Measurements from ENCODE around the gene PAK1.
A peak's percentile ranks its signal among the peaks of the same experiment; 100 is the strongest.
"Not testable (repeated sequence)": the region's sequence is repeated elsewhere in the genome, so short reads cannot be mapped to it uniquely, and the experiment has no call there.

PAK1 gene

GRCh38 chr11:77409046-77409445 is 64.8 kb downstream of the PAK1 start:
- Mint-ChIP-seq H3K4me1 (peaks cover 47% of the 10 kb centered on the region), H3K9me3 (no peaks in the 10 kb centered on the region), H3K27ac (no peak overlapping the region), H3K27me3 (no peaks in the 10 kb centered on the region), H3K4me3 (no peak overlapping the region)
- ATAC-seq (no peak), DNase-seq (no peak)

- no peaks in the 10 kb centered on the region for H3K27me3 Mint-ChIP-seq
- peaks cover 54% of the 10 kb centered on the region for H3K4me1 Mint-ChIP-seq
- DNase-seq (no peak), ATAC-seq (no peak)
- H3K4me3 Mint-ChIP-seq, result no peak overlapping the region
- H3K9me3 Mint-ChIP-seq, result no peaks in the 10 kb centered on the region
- H3K27ac Mint-ChIP-seq, result no peak overlapping the region
Measured at GRCh38 chr11:77407613-77408012, 66.3 kb downstream of the PAK1 start.

- H3K27ac Mint-ChIP-seq, result peak overlapping the region in 1 of 2 donors; percentile 5
- H3K4me1 Mint-ChIP-seq, result peaks cover 55% of the 10 kb centered on the region
- no peak for ATAC-seq
Measured at GRCh38 chr11:77406396-77406795, 67.5 kb downstream of the PAK1 start.

GRCh38 chr11:77403211-77403610 is 70.7 kb downstream of the PAK1 start:
- no peaks in the 10 kb centered on the region for H3K27me3 Mint-ChIP-seq
- H3K9me3 Mint-ChIP-seq, result no peaks in the 10 kb centered on the region
- no peak overlapping the region for H3K4me3 Mint-ChIP-seq
- DNase-seq, result no peak
- no peak overlapping the region for H3K27ac Mint-ChIP-seq
- peaks cover 34% of the 10 kb centered on the region for H3K4me1 Mint-ChIP-seq
- no peak for ATAC-seq

More at GRCh38 chr11:77406396-77406795, 67.5 kb downstream of the PAK1 start:
- Mint-ChIP-seq H3K27me3 (no peaks in the 10 kb centered on the region), H3K4me3 (no peak overlapping the region), H3K9me3 (no peaks in the 10 kb centered on the region)
- no peak for DNase-seq

- ATAC-seq (no peak), DNase-seq (no peak)
- H3K27me3 Mint-ChIP-seq, result no peaks in the 10 kb centered on the region
- H3K9me3 Mint-ChIP-seq, result no peaks in the 10 kb centered on the region
- peaks cover 26% of the 10 kb centered on the region for H3K4me1 Mint-ChIP-seq
- H3K27ac Mint-ChIP-seq, result peak overlapping the region; percentile 23 to 50
- H3K4me3 Mint-ChIP-seq, result peak overlapping the region in 1 of 2 donors; percentile 7
Measured at GRCh38 chr11:77402218-77402556, 71.7 kb downstream of the PAK1 start.

GRCh38 chr11:77401486-77402217 is 72.2 kb downstream of the PAK1 start:
- Mint-ChIP-seq H3K27me3 (no peaks in the 10 kb centered on the region), H3K27ac (peak overlapping the region in 1 of 2 donors; percentile 90)
- ATAC-seq, result peak; percentile 56

GRCh38 chr11:77400775-77401449 is 73.0 kb downstream of the PAK1 start:
- Mint-ChIP-seq H3K4me1 (peaks cover 26% of the 10 kb centered on the region), H3K4me3 (peak overlapping the region in 1 of 2 donors; percentile 65), H3K27me3 (no peaks in the 10 kb centered on the region), H3K9me3 (no peaks in the 10 kb centered on the region), H3K27ac (peak overlapping the region in 1 of 2 donors; percentile 90)
- ATAC-seq (no peak), DNase-seq (no peak)

More at GRCh38 chr11:77401486-77402217, 72.2 kb downstream of the PAK1 start:
- Mint-ChIP-seq H3K9me3 (no peaks in the 10 kb centered on the region), H3K4me3 (peak overlapping the region in 1 of 2 donors; percentile 65), H3K4me1 (peaks cover 26% of the 10 kb centered on the region)
- no peak for DNase-seq

GRCh38 chr11:77400271-77400670 is 73.6 kb downstream of the PAK1 start:
- no peak for ATAC-seq
- H3K9me3 Mint-ChIP-seq, result no peaks in the 10 kb centered on the region

GRCh38 chr11:77397631-77398030 is 76.3 kb downstream of the PAK1 start:
- no peak for ATAC-seq
- DNase-seq, result no peak
- Mint-ChIP-seq H3K27me3 (no peaks in the 10 kb centered on the region), H3K4me3 (no peak overlapping the region), H3K27ac (no peak overlapping the region), H3K9me3 (no peaks in the 10 kb centered on the region), H3K4me1 (peaks cover 15% of the 10 kb centered on the region)

More at GRCh38 chr11:77400271-77400670, 73.6 kb downstream of the PAK1 start:
- Mint-ChIP-seq H3K4me1 (peaks cover 26% of the 10 kb centered on the region), H3K27me3 (no peaks in the 10 kb centered on the region), H3K27ac (no peak overlapping the region), H3K4me3 (no peak overlapping the region)
- no peak for DNase-seq

- ATAC-seq (no peak), DNase-seq (no peak)
- H3K27ac Mint-ChIP-seq, result no peak overlapping the region
- no peak overlapping the region for H3K4me3 Mint-ChIP-seq
- H3K9me3 Mint-ChIP-seq, result no peaks in the 10 kb centered on the region
- H3K4me1 Mint-ChIP-seq, result peaks cover 8% of the 10 kb centered on the region
- no peaks in the 10 kb centered on the region for H3K27me3 Mint-ChIP-seq
Measured at GRCh38 chr11:77396911-77397310, 77.0 kb downstream of the PAK1 start.

GRCh38 chr11:77396305-77396704 is 77.6 kb downstream of the PAK1 start:
- ATAC-seq, result no peak
- Mint-ChIP-seq H3K4me3 (no peak overlapping the region), H3K27me3 (no peaks in the 10 kb centered on the region), H3K27ac (no peak overlapping the region), H3K4me1 (peaks cover 2% of the 10 kb centered on the region), H3K9me3 (no peaks in the 10 kb centered on the region)
- DNase-seq, result no peak

- H3K27me3 Mint-ChIP-seq, result no peaks in the 10 kb centered on the region
- no peak overlapping the region for H3K4me3 Mint-ChIP-seq
- H3K27ac Mint-ChIP-seq, result no peak overlapping the region
- no peaks in the 10 kb centered on the region for H3K9me3 Mint-ChIP-seq
- ATAC-seq, result no peak
- H3K4me1 Mint-ChIP-seq, result no peaks in the 10 kb centered on the region
- no peak for DNase-seq
Measured at GRCh38 chr11:77395460-77396173, 78.3 kb downstream of the PAK1 start.

GRCh38 chr11:77392842-77393241 is 81.1 kb downstream of the PAK1 start:
- DNase-seq (no peak), ATAC-seq (no peak)
- Mint-ChIP-seq H3K9me3 (no peaks in the 10 kb centered on the region), H3K27ac (no peak overlapping the region), H3K27me3 (no peaks in the 10 kb centered on the region), H3K4me3 (no peak overlapping the region), H3K4me1 (peaks cover 6% of the 10 kb centered on the region)

- Mint-ChIP-seq H3K9me3 (no peaks in the 10 kb centered on the region), H3K27me3 (no peaks in the 10 kb centered on the region), H3K27ac (no peak overlapping the region)
Measured at GRCh38 chr11:77387701-77388100, 86.2 kb downstream of the PAK1 start.

GRCh38 chr11:77386178-77386577 is 87.7 kb downstream of the PAK1 start:
- DNase-seq (no peak), ATAC-seq (no peak)
- Mint-ChIP-seq H3K27me3 (no peaks in the 10 kb centered on the region), H3K4me1 (peaks cover 6% of the 10 kb centered on the region), H3K27ac (no peak overlapping the region), H3K4me3 (no peak overlapping the region), H3K9me3 (no peaks in the 10 kb centered on the region)

More at GRCh38 chr11:77387701-77388100, 86.2 kb downstream of the PAK1 start:
- Mint-ChIP-seq H3K4me3 (no peak overlapping the region), H3K4me1 (peaks cover 6% of the 10 kb centered on the region)
- DNase-seq, result no peak
- no peak for ATAC-seq

- not testable (repeated sequence) for H3K4me3 Mint-ChIP-seq, ATAC-seq, H3K9me3 Mint-ChIP-seq, H3K27ac Mint-ChIP-seq, H3K27me3 Mint-ChIP-seq, DNase-seq
- peaks cover 12% of the 10 kb centered on the region for H3K4me1 Mint-ChIP-seq
Measured at GRCh38 chr11:77385255-77385771, 88.6 kb downstream of the PAK1 start.
